Measurements from ENCODE around the gene NUP205.
A peak's percentile ranks its signal among the peaks of the same experiment; 100 is the strongest.
"Not testable (repeated sequence)": the region's sequence is repeated elsewhere in the genome, so short reads cannot be mapped to it uniquely, and the experiment has no call there.

The NUP205 gene

GRCh38 chr7:135661311-135662122 lies 103.8 kb downstream of the NUP205 start:
- DNase-seq (ENCODE audit: low read depth, low spot score), result no peak
- H3K9ac ChIP-seq (ENCODE audit: insufficient read length), result peak overlapping the region; percentile 71
- no peaks in the 10 kb centered on the region for H3K9me3 ChIP-seq (ENCODE audit: low read depth, low read length)
- peaks cover 14% of the 10 kb centered on the region for H3K36me3 ChIP-seq (ENCODE audit: insufficient read depth, low read length)
- no peak for TF ChIP-seq FOXP2 (optimal IDR thresholded peaks at IDR 0.05; ENCODE audit: control extremely low read depth, extremely low read length, insufficient read depth)
- TF ChIP-seq POLR2AphosphoS5 (IDR thresholded peaks at IDR 0.05; ENCODE audit: borderline replicate concordance, low read depth, low read length), result no peak
- no peak for TF ChIP-seq EZH2 (IDR thresholded peaks at IDR 0.05)
- H3K4me3 ChIP-seq, result peak overlapping the region; percentile 100
- H3K27ac ChIP-seq, result 0 out of 2 replicates have a peak overlapping the region, but pooled peaks have one; percentile 23

GRCh38 chr7:135662123-135662372 lies 104.3 kb downstream of the NUP205 start:
- H3K36me3 ChIP-seq (ENCODE audit: insufficient read depth, low read length), result peaks cover 19% of the 10 kb centered on the region
- peak overlapping the region; percentile 71 for H3K9ac ChIP-seq (ENCODE audit: insufficient read length)
- H3K27ac ChIP-seq, result no peak overlapping the region
- H3K9me3 ChIP-seq (ENCODE audit: low read depth, low read length), result no peaks in the 10 kb centered on the region
- peak overlapping the region; percentile 100 for H3K4me3 ChIP-seq
- TF ChIP-seq POLR2AphosphoS5 (IDR thresholded peaks at IDR 0.05; ENCODE audit: borderline replicate concordance, low read depth, low read length) (no peak), EZH2 (IDR thresholded peaks at IDR 0.05) (no peak), FOXP2 (optimal IDR thresholded peaks at IDR 0.05; ENCODE audit: control extremely low read depth, extremely low read length, insufficient read depth) (no peak)
- no peak for DNase-seq (ENCODE audit: low read depth, low spot score)

GRCh38 chr7:135662373-135663114 lies 104.8 kb downstream of the NUP205 start, which contains the start of gene STMP1:
Gene STMP1, plus strand, starts transcription at chr7:135662514.
- Histone ChIP-seq H3K36me3 (ENCODE audit: insufficient read depth, low read length) (peaks cover 19% of the 10 kb centered on the region), H3K4me3 (peak within 1 kb of the TSS; percentile 100), H3K9ac (ENCODE audit: insufficient read length) (peak within 1 kb of the TSS; percentile 98), H3K9me3 (ENCODE audit: low read depth, low read length) (no peaks in the 10 kb centered on the region), H3K27ac (peak within 1 kb of the TSS; percentile 81)
- TF ChIP-seq EZH2 (IDR thresholded peaks at IDR 0.05) (no peak), POLR2AphosphoS5 (IDR thresholded peaks at IDR 0.05; ENCODE audit: borderline replicate concordance, low read depth, low read length) (peak; percentile 96), FOXP2 (optimal IDR thresholded peaks at IDR 0.05; ENCODE audit: control extremely low read depth, extremely low read length, insufficient read depth) (no peak)
- DNase-seq (ENCODE audit: low read depth, low spot score), result no peak

- Histone ChIP-seq H3K36me3 (ENCODE audit: insufficient read depth, low read length) (peaks cover 32% of the 10 kb centered on the region), H3K27ac (peak overlapping the region; percentile 79), H3K9ac (ENCODE audit: insufficient read length) (peak overlapping the region; percentile 98), H3K4me3 (peak overlapping the region; percentile 100), H3K9me3 (ENCODE audit: low read depth, low read length) (no peaks in the 10 kb centered on the region)
- TF ChIP-seq EZH2 (IDR thresholded peaks at IDR 0.05) (no peak), POLR2AphosphoS5 (IDR thresholded peaks at IDR 0.05; ENCODE audit: borderline replicate concordance, low read depth, low read length) (no peak), FOXP2 (optimal IDR thresholded peaks at IDR 0.05; ENCODE audit: control extremely low read depth, extremely low read length, insufficient read depth) (no peak)
- no peak for DNase-seq (ENCODE audit: low read depth, low spot score)
These were observed 106.4 kb downstream of the NUP205 start for GRCh38 chr7:135664046-135664589.

- H3K27ac ChIP-seq, result peak overlapping the region; percentile 79
- DNase-seq (ENCODE audit: low read depth, low spot score), result no peak
- H3K9me3 ChIP-seq (ENCODE audit: low read depth, low read length), result no peaks in the 10 kb centered on the region
- H3K9ac ChIP-seq (ENCODE audit: insufficient read length), result peak overlapping the region; percentile 35
- TF ChIP-seq EZH2 (IDR thresholded peaks at IDR 0.05), result no peak
- no peak for TF ChIP-seq POLR2AphosphoS5 (IDR thresholded peaks at IDR 0.05; ENCODE audit: borderline replicate concordance, low read depth, low read length)
- no peak for TF ChIP-seq FOXP2 (optimal IDR thresholded peaks at IDR 0.05; ENCODE audit: control extremely low read depth, extremely low read length, insufficient read depth)
- peaks cover 33% of the 10 kb centered on the region for H3K36me3 ChIP-seq (ENCODE audit: insufficient read depth, low read length)
- peak overlapping the region; percentile 100; the same call in 1 of the 2 replicates for H3K4me3 ChIP-seq
These were observed 107.3 kb downstream of the NUP205 start for GRCh38 chr7:135665042-135665441.

- no peak overlapping the region for H3K27ac ChIP-seq
- H3K9me3 ChIP-seq (ENCODE audit: low read depth, low read length), result no peaks in the 10 kb centered on the region
- no peak overlapping the region for H3K4me3 ChIP-seq
- peaks cover 33% of the 10 kb centered on the region for H3K36me3 ChIP-seq (ENCODE audit: insufficient read depth, low read length)
- no peak for TF ChIP-seq POLR2AphosphoS5 (IDR thresholded peaks at IDR 0.05; ENCODE audit: borderline replicate concordance, low read depth, low read length)
- TF ChIP-seq FOXP2 (optimal IDR thresholded peaks at IDR 0.05; ENCODE audit: control extremely low read depth, extremely low read length, insufficient read depth), result no peak
- no peak for TF ChIP-seq EZH2 (IDR thresholded peaks at IDR 0.05)
- no peak for DNase-seq (ENCODE audit: low read depth, low spot score)
- H3K9ac ChIP-seq (ENCODE audit: insufficient read length), result no peak overlapping the region
These were observed 108.4 kb downstream of the NUP205 start for GRCh38 chr7:135666156-135666555.

GRCh38 chr7:135666846-135667245 lies 109.1 kb downstream of the NUP205 start:
- peaks cover 33% of the 10 kb centered on the region for H3K36me3 ChIP-seq (ENCODE audit: insufficient read depth, low read length)
- no peak for DNase-seq (ENCODE audit: low read depth, low spot score)
- H3K9ac ChIP-seq (ENCODE audit: insufficient read length), result no peak overlapping the region
- H3K4me3 ChIP-seq, result no peak overlapping the region
- H3K9me3 ChIP-seq (ENCODE audit: low read depth, low read length), result no peaks in the 10 kb centered on the region
- TF ChIP-seq POLR2AphosphoS5 (IDR thresholded peaks at IDR 0.05; ENCODE audit: borderline replicate concordance, low read depth, low read length) (no peak), EZH2 (IDR thresholded peaks at IDR 0.05) (no peak), FOXP2 (optimal IDR thresholded peaks at IDR 0.05; ENCODE audit: control extremely low read depth, extremely low read length, insufficient read depth) (no peak)
- no peak overlapping the region for H3K27ac ChIP-seq

GRCh38 chr7:135667626-135668025 lies 109.9 kb downstream of the NUP205 start:
- not testable (repeated sequence) for H3K9ac ChIP-seq (ENCODE audit: insufficient read length); H3K4me3 ChIP-seq; H3K27ac ChIP-seq; DNase-seq (ENCODE audit: low read depth, low spot score); H3K9me3 ChIP-seq (ENCODE audit: low read depth, low read length)
- peaks cover 33% of the 10 kb centered on the region for H3K36me3 ChIP-seq (ENCODE audit: insufficient read depth, low read length)

GRCh38 chr7:135668852-135669395 lies 111.2 kb downstream of the NUP205 start:
- DNase-seq (ENCODE audit: low read depth, low spot score); H3K4me3 ChIP-seq; H3K9ac ChIP-seq (ENCODE audit: insufficient read length); H3K27ac ChIP-seq; H3K9me3 ChIP-seq (ENCODE audit: low read depth, low read length): not testable (repeated sequence)
- peaks cover 43% of the 10 kb centered on the region for H3K36me3 ChIP-seq (ENCODE audit: insufficient read depth, low read length)
